DMS 273 (cell line): ENCODE results near the gene S100A12.
A peak's percentile ranks its signal among the peaks of the same experiment; 100 is the strongest.
"Not testable (repeated sequence)": the region's sequence is repeated elsewhere in the genome, so short reads cannot be mapped to it uniquely, and the experiment has no call there.

Experiments used
- DNase-seq: peaks from one replicate; lab custom pipeline; 2025; ENCODE audit not compliant: unreplicated experiment; lab: John Stamatoyannopoulos, UW

Gene S100A12

GRCh38 chr1:153354515-153355193, 20.8 kb downstream of the S100A12 start:
- no peak for DNase-seq

GRCh38 chr1:153353226-153353947, 22.0 kb downstream of the S100A12 start:
- peak; percentile 60 for DNase-seq

GRCh38 chr1:153352523-153352922, 22.9 kb downstream of the S100A12 start:
- peak; percentile 83 for DNase-seq

- no peak for DNase-seq
These were observed 25.0 kb downstream of the S100A12 start for GRCh38 chr1:153350321-153350957.

- DNase-seq: peak; percentile 23
These were observed 25.8 kb downstream of the S100A12 start for GRCh38 chr1:153349363-153350320.

GRCh38 chr1:153348511-153349362, 26.7 kb downstream of the S100A12 start, which contains the start of gene PGLYRP4:
Gene PGLYRP4 (minus strand): TSS chr1:153348841. CDS start chr1:153347932, 909 bp downstream.
- peak; percentile 16 for DNase-seq

GRCh38 chr1:153347856-153348255, 27.6 kb downstream of the S100A12 start:
- no peak for DNase-seq

GRCh38 chr1:153347049-153347448, 28.4 kb downstream of the S100A12 start:
- not testable (repeated sequence) for DNase-seq

- DNase-seq: no peak
These were observed 29.2 kb downstream of the S100A12 start for GRCh38 chr1:153346077-153346723.

GRCh38 chr1:153345187-153346076, 30.0 kb downstream of the S100A12 start:
- DNase-seq: no peak

GRCh38 chr1:153344718-153345025, 30.7 kb downstream of the S100A12 start:
- DNase-seq: no peak

GRCh38 chr1:153343811-153344717, 31.4 kb downstream of the S100A12 start:
- no peak for DNase-seq

- DNase-seq: no peak
These were observed 32.3 kb downstream of the S100A12 start for GRCh38 chr1:153343040-153343681.

GRCh38 chr1:153342178-153342577, 33.2 kb downstream of the S100A12 start:
- no peak for DNase-seq

- DNase-seq: no peak
These were observed 33.9 kb downstream of the S100A12 start for GRCh38 chr1:153341431-153341934.

GRCh38 chr1:153340356-153340755, 35.1 kb downstream of the S100A12 start:
- DNase-seq: no peak

GRCh38 chr1:153339802-153340201, 35.6 kb downstream of the S100A12 start:
- DNase-seq: no peak
